ENCODE results near the gene SLC35F1.

DNA sequence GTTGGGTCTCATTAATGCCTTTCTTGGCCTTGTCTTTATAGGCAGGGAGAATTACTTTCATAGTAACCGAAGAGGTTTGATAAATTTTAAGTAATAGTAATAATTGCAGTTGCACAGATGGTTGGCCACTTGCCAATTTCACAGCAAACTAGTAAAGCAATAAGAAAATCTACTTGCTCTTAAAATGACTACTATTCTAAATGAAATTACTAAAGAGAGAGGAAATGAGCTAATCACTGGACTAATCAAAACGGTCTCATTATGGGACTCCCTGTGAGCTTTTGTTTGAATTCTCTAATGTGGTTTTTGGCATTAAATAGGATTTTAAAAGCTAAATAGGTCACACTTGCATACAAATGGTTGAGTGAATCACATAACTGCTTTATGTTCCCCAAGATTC is 413.6 kb downstream of the SLC35F1 start:
- TF ChIP-seq, protein P1, sequence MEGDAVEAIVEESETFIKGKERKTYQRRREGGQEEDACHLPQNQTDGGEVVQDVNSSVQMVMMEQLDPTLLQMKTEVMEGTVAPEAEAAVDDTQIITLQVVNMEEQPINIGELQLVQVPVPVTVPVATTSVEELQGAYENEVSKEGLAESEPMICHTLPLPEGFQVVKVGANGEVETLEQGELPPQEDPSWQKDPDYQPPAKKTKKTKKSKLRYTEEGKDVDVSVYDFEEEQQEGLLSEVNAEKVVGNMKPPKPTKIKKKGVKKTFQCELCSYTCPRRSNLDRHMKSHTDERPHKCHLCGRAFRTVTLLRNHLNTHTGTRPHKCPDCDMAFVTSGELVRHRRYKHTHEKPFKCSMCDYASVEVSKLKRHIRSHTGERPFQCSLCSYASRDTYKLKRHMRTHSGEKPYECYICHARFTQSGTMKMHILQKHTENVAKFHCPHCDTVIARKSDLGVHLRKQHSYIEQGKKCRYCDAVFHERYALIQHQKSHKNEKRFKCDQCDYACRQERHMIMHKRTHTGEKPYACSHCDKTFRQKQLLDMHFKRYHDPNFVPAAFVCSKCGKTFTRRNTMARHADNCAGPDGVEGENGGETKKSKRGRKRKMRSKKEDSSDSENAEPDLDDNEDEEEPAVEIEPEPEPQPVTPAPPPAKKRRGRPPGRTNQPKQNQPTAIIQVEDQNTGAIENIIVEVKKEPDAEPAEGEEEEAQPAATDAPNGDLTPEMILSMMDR (tag by site-specific recombination; IDR thresholded peaks at IDR 0.05): no peak
- TF ChIP-seq ATF2 (tag by site-specific recombination; IDR thresholded peaks at IDR 0.05; ENCODE audit: low read depth) (no peak), BCL11A (tag by site-specific recombination; IDR thresholded peaks at IDR 0.05; ENCODE audit: low read depth) (no peak), YY1 (tag by site-specific recombination; IDR thresholded peaks at IDR 0.05) (no peak), ZNF140 (tag by site-specific recombination; IDR thresholded peaks at IDR 0.05) (no peak), ZNF24 (tag by site-specific recombination; IDR thresholded peaks at IDR 0.05) (no peak), ZNF707 (tag by site-specific recombination; IDR thresholded peaks at IDR 0.05) (no peak), ZNF423 (tag by site-specific recombination; IDR thresholded peaks at IDR 0.05) (no peak), MEIS1 (CRISPR knock-in tag; IDR thresholded peaks at IDR 0.05; ENCODE audit: borderline replicate concordance) (no peak), ZNF223 (tag by site-specific recombination; IDR thresholded peaks at IDR 0.05) (no peak), ZNF544 (tag by site-specific recombination; IDR thresholded peaks at IDR 0.05) (no peak), ZNF214 (tag by site-specific recombination; IDR thresholded peaks at IDR 0.05; ENCODE audit: borderline replicate concordance) (no peak), ZNF501 (tag by site-specific recombination; IDR thresholded peaks at IDR 0.05) (no peak)
- TF ChIP-seq, protein P2, sequence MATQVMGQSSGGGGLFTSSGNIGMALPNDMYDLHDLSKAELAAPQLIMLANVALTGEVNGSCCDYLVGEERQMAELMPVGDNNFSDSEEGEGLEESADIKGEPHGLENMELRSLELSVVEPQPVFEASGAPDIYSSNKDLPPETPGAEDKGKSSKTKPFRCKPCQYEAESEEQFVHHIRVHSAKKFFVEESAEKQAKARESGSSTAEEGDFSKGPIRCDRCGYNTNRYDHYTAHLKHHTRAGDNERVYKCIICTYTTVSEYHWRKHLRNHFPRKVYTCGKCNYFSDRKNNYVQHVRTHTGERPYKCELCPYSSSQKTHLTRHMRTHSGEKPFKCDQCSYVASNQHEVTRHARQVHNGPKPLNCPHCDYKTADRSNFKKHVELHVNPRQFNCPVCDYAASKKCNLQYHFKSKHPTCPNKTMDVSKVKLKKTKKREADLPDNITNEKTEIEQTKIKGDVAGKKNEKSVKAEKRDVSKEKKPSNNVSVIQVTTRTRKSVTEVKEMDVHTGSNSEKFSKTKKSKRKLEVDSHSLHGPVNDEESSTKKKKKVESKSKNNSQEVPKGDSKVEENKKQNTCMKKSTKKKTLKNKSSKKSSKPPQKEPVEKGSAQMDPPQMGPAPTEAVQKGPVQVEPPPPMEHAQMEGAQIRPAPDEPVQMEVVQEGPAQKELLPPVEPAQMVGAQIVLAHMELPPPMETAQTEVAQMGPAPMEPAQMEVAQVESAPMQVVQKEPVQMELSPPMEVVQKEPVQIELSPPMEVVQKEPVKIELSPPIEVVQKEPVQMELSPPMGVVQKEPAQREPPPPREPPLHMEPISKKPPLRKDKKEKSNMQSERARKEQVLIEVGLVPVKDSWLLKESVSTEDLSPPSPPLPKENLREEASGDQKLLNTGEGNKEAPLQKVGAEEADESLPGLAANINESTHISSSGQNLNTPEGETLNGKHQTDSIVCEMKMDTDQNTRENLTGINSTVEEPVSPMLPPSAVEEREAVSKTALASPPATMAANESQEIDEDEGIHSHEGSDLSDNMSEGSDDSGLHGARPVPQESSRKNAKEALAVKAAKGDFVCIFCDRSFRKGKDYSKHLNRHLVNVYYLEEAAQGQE (tag by site-specific recombination; IDR thresholded peaks at IDR 0.05): no peak
